M059J (cell line): ENCODE measurements around the gene PLCB1. TPM values are rescaled to one million over a fixed set of nuclear protein-coding genes. Genes with fewer than 3 reads are reported as not detected.
"Not testable (repeated sequence)": the region's sequence is repeated elsewhere in the genome, so short reads cannot be mapped to it uniquely, and the experiment has no call there.

Source experiments
- DNase-seq: peaks from one replicate; pipeline ENCODE4 v3.0.0-alpha.2; 2012; ENCODE audit warnings: low read depth
- total RNA-seq: library from RNA; depleted of rRNA; stranded (reverse); fragments of >200 nt; shearing (Covaris generic); gene quantifications from 2 replicates; pipeline ENCODE4 v1.2.3, GENCODE V29; 2014

The PLCB1 gene
- total RNA-seq, 1 experiment from 2014 or later = 0.94 TPM

DNA sequence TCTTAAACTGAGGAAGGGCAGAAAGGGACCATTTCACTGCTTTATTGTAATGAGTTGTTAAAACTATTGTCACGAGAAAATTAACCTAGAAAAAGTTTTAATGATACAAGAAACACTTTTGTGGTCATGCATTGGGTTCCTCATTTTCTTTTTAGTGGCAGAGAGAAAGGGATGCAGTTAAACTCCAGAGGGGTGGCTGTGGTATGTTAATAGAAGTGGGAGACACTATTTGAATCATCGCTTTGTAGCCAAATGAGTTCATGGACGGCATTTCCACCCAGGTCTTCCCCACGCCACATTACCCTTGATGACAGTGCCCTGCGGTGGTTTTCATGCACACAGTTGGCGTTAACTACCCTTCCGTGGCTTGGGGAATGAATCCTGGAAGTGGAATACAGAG lies 235.6 kb downstream of the PLCB1 start:
- no peak for DNase-seq

DNA sequence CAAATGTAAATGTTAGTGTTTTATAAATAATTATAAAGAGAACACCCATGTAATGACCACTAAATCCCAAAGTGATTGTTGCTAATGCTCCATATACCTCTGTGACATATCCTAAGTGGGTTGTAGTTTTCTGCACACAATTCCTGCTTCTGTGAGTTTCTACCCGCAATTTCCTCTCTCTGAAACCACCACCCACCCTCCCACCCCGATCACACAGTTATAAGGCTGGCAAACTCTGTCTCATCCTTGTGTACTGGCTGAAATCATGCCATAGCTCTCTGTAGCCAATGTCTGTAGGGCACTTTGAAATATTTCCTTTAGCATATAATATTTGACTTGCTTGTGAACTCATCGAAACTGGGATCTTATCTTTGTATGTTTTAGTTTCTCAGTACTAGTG lies 236.6 kb downstream of the PLCB1 start:
- DNase-seq = no peak

DNA sequence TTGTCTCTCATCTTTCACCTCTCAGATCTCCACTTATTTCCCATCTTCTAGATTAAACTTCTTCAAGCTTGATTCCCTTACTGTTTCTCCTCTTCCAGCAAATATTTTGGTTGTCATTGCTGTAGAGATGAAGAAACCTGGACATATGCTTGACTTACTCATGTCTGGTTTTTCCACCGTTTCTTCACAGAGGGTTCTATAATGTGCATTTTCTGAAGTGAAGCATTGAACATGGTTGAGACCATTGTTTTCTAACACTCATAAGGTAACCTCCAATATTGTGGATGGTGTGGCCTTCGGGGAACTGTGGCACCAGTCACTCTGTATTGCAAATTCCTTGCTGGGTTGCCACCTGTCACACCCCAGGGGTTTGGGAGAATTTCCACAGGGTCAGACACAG lies 237.2 kb downstream of the PLCB1 start:
- DNase-seq = no peak

DNA sequence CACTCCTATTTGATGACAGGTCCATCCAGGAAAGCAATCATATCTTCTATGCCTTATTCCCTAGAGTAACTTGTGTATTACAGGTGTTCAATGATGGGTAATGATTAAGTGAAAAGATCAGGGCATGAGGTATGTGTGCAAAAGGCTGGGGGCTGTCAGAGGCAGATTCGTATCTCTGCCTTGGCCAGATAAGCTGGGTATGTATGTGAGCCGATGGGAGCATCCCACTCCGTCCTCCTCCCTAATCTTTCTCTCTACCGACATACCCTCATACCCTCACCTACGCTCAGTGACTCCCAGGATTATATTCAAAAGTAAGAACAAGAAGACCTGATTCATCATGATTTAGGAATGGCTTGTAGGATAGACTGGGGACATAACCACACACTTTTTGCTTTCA lies 238.7 kb downstream of the PLCB1 start:
- DNase-seq = no peak

DNA sequence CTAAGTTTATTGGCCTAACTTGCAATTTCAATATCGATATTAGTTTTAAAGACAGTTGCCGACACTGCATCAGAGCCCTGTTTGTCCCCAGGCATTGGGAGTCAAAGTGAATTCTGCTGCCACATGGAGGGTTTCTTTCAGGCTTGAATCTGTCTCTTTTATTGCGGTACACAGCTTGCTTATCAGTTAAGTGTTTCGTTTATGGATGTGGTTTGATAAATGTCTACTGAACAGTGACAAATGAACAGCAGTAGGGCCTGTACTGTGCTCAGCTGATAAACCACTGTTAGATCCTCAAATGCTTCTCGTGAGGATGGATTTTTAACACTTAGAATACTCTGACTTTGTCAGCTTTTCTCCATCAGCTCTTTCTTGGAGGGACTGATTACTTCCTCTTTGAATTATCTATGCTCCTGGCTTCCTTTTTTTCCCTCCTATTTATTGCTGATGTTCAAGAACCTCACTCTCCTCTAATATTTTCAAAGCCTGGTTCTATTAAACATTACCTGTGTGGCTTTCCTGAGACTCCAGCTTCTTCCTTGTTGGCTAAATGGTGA lies 240.8 kb downstream of the PLCB1 start:
- no peak for DNase-seq

DNA sequence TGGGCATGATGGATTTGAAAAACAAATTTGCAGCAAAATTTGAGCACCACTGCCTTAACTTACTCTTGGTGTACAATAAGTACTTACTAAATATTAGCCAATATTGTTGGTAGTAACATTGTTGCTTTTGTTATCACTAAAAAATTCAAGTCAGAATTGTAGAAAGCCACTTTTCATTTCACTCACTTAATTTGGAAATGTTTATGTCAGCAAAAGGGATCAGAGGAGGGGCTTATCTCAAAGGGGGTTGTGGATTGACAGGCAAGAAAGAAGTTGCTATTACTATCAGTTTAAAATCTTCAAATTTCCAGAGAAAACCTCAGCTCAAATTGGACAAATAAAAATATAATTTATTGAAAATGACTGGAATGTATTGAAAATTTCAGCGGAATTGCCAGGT lies 241.5 kb downstream of the PLCB1 start:
- no peak for DNase-seq

DNA sequence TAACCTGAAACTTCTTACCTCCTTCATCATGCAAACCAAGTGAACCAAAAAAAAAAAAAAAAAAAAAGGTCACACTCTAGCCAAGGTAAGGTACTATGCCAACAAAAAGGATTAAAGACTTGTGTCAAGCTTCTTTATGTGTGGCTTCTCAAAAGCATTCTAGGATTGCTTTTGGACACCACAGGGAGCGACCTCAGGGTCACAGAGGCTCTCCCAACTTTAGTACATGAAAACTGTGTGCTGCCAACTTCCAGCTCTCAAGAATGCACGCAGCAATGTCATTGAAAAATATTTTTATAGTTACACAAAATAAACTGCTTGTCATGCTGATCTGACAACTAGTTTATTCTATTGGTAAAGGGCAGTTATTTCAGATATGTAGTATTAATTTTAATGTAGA lies 243.8 kb downstream of the PLCB1 start:
- DNase-seq = no peak

DNA sequence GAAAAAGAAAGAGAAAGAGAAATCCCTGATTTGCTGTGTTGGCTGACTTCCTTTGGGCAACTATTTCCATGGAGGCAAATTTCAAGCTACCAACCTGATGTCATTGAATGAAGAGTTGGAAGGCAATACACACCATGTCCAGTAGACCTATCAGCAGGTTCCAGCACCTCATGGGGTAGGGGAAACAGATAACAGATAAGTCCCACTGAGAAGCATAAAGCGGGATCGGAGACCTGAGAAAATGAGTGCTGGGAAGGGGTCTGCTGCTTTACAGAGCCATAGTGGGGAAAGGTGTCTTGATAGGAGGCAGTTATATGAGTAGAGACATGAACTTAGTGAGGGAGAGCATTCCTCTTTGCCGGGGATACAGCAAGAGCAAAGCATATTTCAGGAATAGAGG lies 244.9 kb downstream of the PLCB1 start:
- DNase-seq = no peak

DNA sequence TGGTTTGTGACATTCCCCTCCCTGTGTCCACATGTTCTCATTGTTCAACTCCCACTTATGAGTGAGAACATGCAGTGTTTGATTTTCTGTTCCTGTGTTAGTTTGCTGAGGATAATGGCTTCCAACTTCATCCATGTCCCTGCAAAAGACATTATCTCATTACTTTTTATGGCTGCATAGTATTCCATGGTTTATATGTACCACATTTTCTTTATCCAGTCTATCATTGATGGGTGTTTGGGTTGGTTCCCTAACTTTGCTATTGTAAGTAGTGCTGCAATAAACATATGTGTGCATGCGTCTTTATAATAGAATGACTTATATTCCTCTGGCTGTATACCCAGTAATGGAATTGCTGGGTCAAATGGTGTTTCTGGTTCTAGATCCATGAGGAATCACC lies 247.1 kb downstream of the PLCB1 start:
- DNase-seq = not testable (repeated sequence)

DNA sequence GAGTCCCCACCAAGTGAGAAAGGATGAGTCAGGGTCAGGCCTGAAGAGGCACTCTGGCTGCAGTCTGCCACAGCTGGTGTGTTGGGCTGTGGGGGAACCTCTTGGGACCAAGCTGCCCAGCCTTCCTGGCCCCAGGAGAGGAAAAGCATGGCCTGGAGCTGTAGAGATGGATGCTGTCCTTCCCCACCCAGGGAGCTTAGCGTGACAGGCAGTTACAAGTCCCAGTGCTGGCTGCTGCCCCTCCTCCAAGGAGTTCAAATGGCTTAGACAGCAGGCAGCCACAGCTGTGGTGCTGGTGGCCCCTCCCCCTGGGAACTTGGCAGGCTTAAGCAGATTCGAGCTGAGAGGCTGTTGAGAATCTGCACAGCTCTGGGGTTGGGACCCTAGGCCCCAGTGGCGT lies 253.2 kb downstream of the PLCB1 start:
- no peak for DNase-seq

DNA sequence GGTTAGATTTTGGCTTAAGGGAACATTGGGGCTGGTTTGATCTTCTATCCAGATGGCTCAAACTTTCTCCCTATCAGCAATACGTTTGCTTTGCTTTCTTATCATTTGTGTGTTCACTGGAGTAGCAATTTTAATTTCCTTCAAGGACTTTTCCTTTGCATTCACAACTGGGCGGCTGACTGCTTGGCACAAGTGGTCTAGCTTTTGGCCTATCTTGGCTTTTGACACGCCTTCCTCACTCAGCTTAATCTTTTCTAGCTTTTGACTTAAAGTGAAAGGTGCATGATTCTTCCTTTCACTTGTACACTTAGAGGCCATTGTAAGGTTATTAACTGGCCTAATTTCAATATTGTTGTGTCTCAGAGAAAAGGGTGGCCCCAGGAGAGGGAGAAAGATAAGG lies 254.9 kb downstream of the PLCB1 start:
- DNase-seq = no peak

DNA sequence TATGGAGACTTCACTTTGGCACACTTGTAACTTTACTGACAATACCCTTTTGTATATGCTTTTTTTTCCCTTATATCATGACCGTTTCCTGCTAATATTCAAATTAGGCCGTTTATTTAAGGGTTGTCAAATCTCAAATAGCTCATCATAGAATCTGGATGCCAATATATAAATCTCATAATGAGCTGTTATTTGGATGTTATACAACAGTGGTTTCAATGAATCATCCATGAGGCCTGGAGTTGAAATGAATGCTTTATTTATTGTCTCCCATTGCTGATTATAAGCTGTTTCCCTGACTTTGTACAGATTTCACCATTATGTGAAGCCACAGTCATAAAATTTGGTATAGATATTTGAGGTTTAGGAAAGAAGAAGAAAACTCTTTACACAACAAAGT lies 256.1 kb downstream of the PLCB1 start:
- DNase-seq = no peak

DNA sequence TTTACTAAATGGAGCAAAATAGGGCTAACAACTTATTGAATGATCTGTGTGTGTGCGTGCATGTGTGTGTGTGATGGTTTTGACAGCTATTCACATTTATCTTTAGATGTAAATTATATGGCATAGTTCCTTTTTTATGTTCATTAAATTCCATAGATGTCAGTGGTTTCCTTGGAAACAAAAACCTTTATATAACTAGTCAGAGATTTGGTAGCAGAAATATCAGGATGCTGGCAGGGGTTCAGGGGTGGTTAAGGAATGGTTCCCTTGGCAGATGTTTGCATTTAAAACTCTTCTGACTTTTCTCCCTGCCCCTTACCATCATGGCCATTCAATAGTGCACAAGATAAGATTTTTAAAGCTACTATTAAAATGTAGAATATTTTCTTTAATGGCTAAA lies 256.6 kb downstream of the PLCB1 start:
- no peak for DNase-seq

DNA sequence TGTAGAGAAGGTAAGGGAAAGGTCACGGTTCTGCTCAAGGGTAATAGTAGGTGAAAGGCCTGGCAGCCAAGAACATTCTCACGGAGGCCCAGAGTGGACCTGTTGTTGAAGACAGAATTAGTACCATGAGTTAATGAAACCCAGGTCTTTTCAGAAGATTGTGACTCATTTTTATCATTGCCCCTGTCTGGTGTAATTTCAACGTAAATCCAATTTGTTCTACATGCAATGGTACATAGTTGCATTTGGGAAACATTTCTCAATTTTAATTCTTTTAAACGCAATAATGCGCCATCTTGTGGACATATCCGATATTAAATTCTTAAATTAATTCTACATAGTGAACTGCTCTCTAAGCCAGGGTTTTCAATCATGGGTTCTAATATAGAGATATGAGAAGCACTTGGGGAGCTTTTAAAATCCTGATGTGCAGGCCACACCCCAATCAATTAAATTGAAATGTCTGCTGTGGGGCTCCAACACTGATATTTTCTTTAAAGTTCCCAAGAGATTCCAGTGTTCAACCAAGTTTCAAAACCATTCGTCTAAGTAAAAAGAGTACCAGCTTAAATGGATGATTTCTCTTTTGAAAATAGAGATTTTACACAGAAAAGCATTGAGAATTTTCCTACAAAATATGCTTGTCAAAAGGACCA lies 257.4 kb downstream of the PLCB1 start:
- DNase-seq = peak; percentile 37

DNA sequence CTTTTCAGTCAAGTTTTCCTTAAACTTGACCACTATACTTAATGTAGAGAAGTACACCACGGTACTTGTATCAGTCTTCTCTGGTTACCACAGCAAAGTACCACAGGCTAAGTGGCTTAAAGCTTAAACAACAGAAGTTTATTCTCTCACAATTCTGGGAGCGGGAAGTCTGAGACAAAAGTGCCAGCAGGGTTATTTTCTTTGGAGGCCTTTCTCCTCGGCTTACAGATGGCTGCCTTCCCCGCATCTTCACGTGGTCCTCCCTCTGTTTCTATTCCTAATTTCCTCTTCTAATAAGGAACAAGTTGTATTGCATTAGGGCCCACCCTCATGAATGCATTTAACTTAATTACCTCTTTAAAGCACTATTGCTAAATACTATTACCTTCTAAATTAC lies 258.0 kb downstream of the PLCB1 start:
- no peak for DNase-seq

DNA sequence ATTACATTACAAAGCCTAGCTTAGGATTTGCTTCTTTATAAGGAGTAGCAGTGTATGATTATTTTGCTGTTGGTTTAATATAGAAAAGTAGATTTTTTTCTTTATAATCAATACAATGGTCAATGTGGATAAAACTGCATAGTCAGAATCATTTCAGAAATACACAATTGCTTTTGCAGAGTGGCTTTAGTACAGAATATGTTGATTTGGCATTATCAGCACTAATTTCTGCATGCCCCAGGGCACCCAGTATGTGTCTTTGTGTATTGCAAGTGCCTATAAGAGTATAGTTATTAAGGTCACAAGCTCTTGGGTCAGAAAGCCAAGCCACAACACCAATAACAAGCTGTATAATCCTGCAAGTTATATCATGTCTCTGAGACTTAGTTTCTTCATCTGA lies 258.4 kb downstream of the PLCB1 start:
- no peak for DNase-seq

DNA sequence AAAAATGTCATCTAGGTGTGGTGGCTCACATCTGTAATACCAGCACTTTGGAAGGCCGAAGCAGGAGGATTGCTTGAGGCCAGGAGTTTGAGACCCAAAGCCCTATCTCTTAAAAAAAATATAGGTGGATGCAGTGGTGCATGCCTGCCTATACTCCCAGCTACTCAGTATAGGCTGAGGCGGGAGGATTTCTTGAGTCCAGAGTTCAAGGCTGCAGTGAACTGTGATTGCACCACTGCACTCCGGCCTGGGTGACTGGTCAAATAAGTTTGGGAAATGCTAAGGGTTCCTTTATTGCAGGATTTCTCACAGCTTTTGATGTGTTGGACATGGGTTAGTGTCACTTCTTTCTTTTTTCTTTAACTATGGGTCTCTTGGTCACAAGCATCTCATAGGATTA lies 261.3 kb downstream of the PLCB1 start:
- no peak for DNase-seq

DNA sequence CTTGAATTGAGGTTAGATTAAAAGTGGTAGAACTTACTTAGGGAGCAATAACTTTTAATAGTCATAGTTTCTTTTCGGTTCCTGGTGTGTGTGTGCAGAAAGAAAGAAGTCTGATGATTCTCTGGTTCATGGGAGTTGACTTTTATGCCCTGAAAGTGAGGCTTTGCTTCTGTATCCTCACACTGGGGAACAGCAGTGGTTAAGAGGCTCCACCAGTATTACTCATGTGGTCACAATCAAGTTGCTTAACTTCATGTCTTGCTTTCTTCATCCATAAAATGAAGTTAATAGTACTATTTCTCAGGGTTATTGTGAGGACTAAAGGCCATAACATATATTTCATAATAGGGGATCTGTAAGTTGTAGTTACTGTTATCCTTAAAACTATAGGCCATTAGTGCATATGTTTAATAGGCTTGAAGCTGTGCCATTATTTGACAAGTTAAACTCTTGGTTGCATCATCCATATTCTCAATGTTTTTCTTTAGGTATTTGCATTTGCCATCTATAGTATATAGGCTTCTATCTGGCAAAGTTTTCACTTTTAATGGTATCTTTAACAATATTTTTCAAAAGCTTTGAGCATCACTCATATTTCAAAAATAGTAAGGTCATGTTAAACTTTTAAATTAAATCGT lies 262.4 kb downstream of the PLCB1 start:
- no peak for DNase-seq

DNA sequence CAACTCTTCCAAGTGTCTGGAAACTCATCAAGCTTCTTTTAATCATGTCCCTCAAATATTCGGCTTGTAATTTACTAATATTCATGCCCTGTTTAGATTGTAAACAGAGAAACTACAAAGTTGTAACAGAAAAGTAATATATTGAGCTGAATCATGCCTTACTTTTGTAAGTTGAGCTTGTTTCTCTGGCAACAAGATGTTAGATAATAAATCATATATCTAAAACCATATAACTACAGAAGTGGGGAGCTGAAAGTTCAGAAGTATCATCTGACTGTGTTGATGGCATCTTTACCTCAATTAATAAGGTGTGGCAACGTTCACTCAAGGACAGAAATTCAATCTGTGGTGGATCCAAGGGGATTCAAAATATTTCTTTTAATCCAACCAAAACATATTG lies 263.9 kb downstream of the PLCB1 start:
- DNase-seq = no peak

DNA sequence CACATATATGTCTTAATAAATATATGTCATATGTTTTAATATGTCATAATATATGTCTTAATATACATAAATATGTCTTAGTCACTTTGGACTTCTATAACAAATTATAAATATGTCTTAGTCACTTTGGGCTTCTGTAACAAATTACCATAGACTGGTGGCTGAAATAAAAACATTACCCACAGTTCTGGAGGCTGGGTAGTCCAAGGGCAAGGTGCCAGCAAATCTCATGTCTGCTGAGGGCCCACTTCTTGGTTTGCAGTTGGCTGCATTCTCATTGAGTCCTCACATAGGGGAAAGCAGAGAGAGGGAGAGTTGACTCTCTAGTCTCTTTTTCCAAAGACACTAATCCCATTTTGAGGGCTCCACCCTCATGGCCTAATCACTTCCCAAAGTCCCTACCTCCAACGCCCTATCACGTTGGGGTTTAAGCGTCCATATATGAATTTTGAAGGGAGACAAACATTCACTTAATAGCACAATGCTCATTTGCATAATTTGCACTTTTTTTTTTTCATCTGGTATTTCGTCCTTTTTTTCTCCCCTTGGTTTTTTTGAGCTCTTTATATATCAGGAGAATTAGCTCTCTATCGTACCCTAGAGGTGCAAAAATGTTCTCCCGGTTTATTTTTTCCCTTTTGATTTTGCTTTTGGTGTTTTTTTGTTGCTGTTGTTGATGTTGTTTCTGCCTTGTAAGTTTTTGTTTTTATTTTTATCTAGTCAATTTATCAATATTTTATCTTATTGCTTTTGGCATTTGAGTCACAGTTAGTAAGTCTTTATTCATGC lies 266.4 kb downstream of the PLCB1 start:
- no peak for DNase-seq

DNA sequence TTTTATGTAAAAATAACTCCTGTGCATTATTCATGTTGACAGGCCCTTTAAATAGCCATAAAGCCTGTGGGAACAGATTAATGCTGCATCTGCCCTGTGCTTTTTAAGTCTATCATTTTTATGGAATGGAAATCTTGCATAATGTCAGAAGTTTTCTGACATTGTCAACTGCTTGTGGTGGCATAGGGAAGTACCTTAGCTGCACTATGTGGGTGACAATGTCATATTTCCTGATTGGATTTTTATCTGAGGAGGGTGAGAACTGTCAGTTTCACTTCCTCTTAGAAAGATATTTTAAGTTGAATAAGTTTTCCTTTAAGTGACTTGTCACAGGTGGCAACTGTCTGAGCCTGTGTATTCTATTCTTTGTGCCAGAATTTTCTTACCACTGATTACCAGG lies 267.9 kb downstream of the PLCB1 start:
- no peak for DNase-seq

DNA sequence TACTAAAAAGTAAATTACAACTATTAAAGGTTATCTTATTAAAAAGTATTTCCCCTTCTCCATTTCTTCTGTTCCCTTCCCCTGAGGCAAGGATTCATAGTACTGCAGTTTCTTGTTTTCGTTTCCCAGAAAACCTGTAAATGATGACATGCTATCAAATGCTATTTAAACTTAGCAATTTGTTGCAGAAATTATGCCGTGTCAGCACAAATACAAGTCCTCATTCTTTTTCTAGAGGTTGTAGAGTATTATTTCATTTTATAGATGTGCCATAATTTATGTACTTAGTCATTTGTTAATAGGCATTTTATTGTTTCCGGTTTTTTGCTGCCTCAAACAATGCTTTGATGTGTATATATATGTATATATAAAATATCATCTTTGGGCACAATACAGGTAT lies 268.4 kb downstream of the PLCB1 start:
- no peak for DNase-seq

DNA sequence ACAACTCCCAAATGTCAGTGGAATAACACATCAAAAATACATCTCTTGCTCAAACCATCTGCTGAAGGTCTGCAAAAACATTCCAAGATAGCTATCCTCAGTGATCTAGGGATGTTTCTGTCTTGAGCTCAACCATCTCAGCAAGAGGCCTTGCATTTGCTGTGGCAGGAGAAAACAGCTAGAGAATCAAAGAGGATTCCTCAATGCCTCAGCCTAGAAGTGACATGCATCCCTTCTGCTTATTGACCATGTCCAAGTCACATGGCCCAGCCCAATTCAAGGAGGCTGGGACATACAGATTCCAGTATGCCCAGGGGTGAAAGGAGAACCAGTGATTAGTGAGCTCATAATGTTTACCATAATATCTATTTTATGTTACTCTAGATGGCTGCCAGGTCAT lies 269.5 kb downstream of the PLCB1 start:
- no peak for DNase-seq
